NT2/D1 (cell line): ENCODE measurements around the gene ESRRB.

Experiments
- SUZ12 ChIP-seq: IDR thresholded peaks from 2 replicates; pipeline ENCODE4 v1.6.1; 2011; ENCODE audit not compliant: insufficient read length, insufficient read depth; ENCODE audit errors: extremely low read depth
- YY1 ChIP-seq: IDR thresholded peaks from 2 replicates; pipeline ENCODE4 v1.6.1; 2011; ENCODE audit not compliant: insufficient read length, insufficient read depth
- ZNF274 ChIP-seq: IDR thresholded peaks from 2 replicates; pipeline ENCODE4 v1.6.1; 2011; ENCODE audit warnings: mild to moderate bottlenecking, low read depth, low read length

- no peak for TF ChIP-seq SUZ12
- TF ChIP-seq YY1: no peak
- no peak for TF ChIP-seq ZNF274
Measured at GRCh38 chr14:76516884-76517283, 140.9 kb downstream of the ESRRB start.
